Measurements from ENCODE around the gene HDDC2.

DNA sequence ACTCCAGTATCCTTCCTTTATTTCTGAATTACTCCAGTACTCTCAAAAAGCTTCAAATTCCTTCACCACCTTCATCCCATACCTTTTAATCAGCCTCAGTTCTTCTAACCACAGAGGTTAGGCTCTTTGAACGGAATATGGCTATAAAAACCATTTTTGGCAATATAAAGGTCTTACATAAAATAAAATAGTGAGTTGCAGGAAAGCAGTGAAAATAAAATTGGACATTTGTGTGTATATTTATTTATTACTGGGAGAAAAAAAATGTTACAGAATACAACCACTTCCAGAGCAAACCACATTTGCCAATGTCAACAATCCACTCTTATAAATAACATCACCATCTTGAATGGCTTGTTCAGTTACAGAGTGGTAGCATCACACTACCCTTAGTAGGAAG, 7.7 kb downstream of the HDDC2 start:
- TF ChIP-seq, protein P1, sequence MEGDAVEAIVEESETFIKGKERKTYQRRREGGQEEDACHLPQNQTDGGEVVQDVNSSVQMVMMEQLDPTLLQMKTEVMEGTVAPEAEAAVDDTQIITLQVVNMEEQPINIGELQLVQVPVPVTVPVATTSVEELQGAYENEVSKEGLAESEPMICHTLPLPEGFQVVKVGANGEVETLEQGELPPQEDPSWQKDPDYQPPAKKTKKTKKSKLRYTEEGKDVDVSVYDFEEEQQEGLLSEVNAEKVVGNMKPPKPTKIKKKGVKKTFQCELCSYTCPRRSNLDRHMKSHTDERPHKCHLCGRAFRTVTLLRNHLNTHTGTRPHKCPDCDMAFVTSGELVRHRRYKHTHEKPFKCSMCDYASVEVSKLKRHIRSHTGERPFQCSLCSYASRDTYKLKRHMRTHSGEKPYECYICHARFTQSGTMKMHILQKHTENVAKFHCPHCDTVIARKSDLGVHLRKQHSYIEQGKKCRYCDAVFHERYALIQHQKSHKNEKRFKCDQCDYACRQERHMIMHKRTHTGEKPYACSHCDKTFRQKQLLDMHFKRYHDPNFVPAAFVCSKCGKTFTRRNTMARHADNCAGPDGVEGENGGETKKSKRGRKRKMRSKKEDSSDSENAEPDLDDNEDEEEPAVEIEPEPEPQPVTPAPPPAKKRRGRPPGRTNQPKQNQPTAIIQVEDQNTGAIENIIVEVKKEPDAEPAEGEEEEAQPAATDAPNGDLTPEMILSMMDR (IDR thresholded peaks at IDR 0.05; ENCODE audit: poor library complexity), result no peak
- TF ChIP-seq EZH2phosphoT487 (IDR thresholded peaks at IDR 0.05; ENCODE audit: low read depth, severe bottlenecking, unreplicated experiment), result no peak
- no peak for TF ChIP-seq EZH2 (IDR thresholded peaks at IDR 0.05; ENCODE audit: borderline replicate concordance)
